NCI-H2029 (cell line): ENCODE data around the gene PDE6B.
"Not testable (repeated sequence)": the region's sequence is repeated elsewhere in the genome, so short reads cannot be mapped to it uniquely, and the experiment has no call there.

Experiments used
- DNase-seq: peaks from one replicate; lab custom pipeline; 2025; lab: John Stamatoyannopoulos, UW

The PDE6B gene

DNA sequence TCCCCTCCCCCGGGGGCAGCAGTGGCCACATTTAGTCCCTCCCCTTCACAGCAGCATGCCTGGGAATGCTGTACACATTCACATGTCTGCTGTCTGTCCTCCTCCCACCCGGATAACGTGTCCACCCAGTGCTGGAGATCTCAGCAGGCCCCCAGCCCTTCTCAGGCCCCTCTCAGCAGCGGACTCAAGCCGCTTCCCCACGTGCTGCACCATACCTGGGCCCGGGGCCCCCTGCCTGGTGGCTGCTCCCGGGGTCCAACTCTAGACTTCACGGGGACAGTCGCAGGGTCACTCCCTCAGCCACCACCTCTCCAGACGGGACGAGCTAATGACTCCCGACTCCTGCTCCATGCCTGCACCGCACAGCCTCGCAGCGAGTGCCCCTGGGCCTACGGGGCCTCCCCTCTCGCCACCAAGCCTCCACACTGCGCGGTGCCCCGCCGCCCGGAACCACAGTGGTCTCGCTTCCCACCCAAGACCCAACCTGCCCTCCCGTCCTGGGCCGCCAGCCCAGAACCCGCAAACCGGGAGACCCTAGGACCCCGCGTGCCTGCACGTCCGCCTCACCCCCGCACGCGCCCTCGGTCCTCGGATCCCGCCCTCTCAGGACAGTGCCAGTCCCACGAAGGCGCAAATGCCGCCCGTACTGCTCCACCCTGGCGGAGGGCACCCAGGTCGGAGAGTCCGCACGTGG lies 79.0 kb downstream of the PDE6B start:
- DNase-seq: no peak

GRCh38 chr4:704971-705277 lies 79.6 kb downstream of the PDE6B start:
- no peak for DNase-seq

GRCh38 chr4:705278-706082 lies 80.1 kb downstream of the PDE6B start, which contains the start of gene PCGF3:
PCGF3 (plus strand) TSS chr4:705832; CDS start chr4:733681, 27,849 bp downstream.
- DNase-seq: peak; percentile 88

DNA sequence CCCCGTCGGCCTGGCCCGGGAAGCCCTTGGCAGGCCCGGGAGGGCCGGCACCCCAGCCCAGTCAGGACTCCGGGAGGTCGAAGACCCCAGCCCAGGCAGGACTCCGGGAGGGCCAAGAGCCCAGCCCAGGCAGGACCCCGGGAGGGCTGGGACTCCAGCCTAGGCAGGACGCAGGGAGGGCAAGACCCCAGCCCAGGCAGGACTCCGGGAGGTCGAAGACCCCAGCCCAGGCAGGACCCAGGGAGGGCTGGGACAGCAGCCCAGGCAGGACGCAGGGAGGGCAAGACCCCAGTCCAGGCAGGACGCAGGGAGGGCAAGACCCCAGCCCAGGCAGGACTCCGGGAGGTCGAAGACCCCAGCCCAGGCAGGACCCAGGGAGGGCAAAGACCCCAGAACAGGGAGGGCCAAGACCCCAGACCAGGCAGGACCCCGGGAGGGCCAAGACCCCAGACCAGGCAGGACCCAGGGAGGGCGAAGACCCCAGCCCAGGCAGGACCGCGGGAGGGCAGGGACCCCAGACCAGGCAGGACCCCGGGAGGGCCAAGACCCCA lies 80.8 kb downstream of the PDE6B start:
- DNase-seq: not testable (repeated sequence)

- DNase-seq: no peak
These were observed 81.6 kb downstream of the PDE6B start for GRCh38 chr4:706834-707598.

- no peak for DNase-seq
These were observed 82.7 kb downstream of the PDE6B start for GRCh38 chr4:707929-708630.

DNA sequence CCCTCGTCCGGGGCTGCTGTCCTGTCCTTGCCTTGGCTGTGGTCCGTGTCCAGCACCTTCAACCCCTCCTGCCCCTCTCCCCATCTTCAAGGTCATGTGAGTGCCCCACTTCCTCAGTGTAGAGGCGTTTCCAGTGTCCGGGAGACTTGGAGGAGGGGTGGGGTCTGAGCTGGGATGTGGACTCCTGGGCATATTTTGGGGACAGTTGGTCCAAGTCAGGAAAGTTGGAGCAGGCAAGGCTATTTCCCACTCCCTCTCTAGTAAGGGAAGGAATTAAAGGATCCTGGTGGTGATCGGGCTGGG lies 83.2 kb downstream of the PDE6B start:
- DNase-seq: no peak

DNA sequence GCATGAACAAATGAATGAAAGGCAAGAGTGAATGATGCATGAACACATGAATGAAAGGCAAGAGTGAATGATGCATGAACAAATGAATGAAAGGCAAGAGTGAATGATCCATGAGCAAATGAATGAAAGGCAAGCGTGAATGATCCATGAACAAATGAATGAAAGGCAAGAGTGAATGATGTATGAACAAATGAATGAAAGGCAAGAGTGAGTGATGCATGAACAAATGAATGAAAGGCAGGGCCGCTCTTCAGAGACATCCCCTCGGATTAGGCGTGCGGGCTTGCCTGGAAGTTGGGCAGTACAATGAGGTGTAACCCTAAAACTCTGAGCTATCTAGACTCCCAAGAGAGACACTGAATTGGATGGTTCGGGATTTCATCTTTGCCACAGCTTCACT lies 84.0 kb downstream of the PDE6B start:
- no peak for DNase-seq

GRCh38 chr4:710116-710515 lies 84.7 kb downstream of the PDE6B start:
- DNase-seq: no peak

DNA sequence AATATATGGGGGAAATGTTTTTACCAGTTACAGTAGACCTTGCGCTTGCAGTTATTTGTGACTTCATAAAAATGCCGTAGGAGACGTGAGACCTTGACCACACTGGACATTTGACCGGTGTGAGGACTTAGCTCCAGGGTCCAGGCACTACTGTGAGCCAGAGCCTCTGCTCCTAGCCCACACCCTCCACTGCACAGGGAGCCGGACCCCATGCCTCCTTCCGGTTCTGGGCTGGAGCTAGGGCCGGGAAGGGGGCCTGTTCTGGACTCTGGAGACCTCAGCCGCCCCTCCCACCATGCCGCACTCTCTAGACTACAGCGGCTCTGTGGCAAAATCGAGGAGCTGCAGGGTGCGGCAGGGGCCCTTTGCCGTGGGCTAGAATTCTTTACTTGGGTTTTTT lies 85.5 kb downstream of the PDE6B start:
- DNase-seq: no peak

- DNase-seq: no peak
These were observed 86.7 kb downstream of the PDE6B start for GRCh38 chr4:712093-712492.

- no peak for DNase-seq
These were observed 87.7 kb downstream of the PDE6B start for GRCh38 chr4:712916-713632.

DNA sequence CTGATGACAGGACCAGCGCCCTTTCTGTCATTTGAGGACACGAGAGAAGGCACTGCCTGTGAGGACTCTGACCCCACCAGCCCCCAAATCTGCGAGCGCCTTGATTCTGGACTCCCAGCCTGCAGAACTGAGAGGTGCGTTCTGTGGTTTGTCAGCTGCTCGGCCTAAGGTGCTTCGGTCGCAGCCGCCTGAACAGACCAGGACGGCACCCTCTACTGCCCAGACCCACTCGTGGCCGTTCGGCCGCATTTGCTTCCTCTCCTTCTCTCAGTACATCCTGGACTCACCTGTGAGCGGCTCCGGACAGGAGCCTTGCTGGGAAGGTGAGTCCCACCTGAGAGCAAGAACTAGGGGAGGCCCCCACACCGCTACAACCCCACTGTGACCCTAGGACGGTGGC lies 88.7 kb downstream of the PDE6B start:
- DNase-seq: no peak

DNA sequence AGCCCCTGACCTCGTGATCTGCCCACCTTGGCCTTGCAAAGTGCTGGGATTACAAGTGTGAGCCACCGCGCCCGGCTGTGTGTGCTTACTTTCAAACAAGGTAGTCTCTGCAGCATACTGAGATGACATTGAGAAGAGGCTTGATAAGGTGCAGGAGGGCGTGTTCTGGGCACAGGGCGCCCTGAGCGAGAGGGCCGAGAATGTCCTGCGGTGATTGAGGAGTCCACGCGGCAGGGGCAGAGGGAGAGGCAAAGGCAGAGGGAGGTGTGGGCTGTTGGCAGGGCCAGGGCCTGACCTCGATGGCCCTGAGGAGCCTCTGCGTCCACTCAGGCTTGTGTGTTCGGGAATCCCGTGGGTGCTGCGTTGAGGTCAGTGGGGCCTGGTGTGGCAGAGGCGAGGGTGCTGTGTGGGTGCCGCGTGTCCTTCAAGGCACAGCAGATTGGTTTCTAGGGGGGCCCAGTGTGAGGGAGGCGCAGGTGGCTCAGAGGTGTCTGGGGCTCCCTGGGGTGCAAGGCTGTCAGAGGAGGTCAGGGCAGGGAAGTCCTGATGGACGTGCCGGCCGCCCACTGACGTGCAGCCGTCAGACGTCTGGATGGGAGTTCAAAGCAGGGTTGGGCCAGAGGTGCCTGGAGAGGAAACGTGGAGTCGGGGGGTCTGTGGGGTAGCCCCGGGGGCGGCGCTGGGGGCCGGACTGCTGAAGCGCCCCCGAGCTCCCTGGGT lies 92.4 kb downstream of the PDE6B start:
- no peak for DNase-seq

- DNase-seq: no peak
These were observed 93.1 kb downstream of the PDE6B start for GRCh38 chr4:718460-718859.
